ENCODE data around the gene PCDHA1. TPM values are rescaled to one million over a fixed set of nuclear protein-coding genes. Genes with fewer than 3 reads are reported as not detected.
A peak's percentile ranks its signal among the peaks of the same experiment; 100 is the strongest.

The PCDHA1 gene
- total and polyA plus RNA-seq, 9 of the 15 experiments (the other 6 are each of a cell fraction or from before 2014, with no cell fraction given), result not detected

- Histone ChIP-seq H3K4me1 (replicated peaks in 1 of 2; ENCODE audit: control insufficient read depth in 2 of 2, insufficient read depth in 2 of 2, low read length in 2 of 2) (peaks cover 0 to 15% of the 10 kb centered on the region in 2 experiments; a peak in 2 of 5 replicates), H3K27ac (ENCODE audit: extremely low read depth, low read depth, low read length) (no peak within 1 kb of the TSS), H3K4me2 (ENCODE audit: insufficient read depth, low read length) (peak within 1 kb of the TSS; percentile 8; the same call in 1 of the 2 replicates), H3K79me2 (ENCODE audit: control insufficient read depth, insufficient read depth, low read length) (no peaks in the 10 kb centered on the region), H3K4me3 (peak within 1 kb of the TSS; percentile 14; the same call in 1 of the 2 replicates), H3K9me3 (replicated peaks; ENCODE audit: control insufficient read depth, insufficient read depth, low read depth, low read length) (no peaks in the 10 kb centered on the region; the same call in 1 of the 2 replicates), H3K36me3 (ENCODE audit: control insufficient read depth, insufficient read depth, low read length) (no peaks in the 10 kb centered on the region), H3K9me1 (ENCODE audit: control insufficient read depth, insufficient read depth, low read length) (no peaks in the 10 kb centered on the region), H3K9ac (ENCODE audit: insufficient read depth in 1 of 2, low read depth in 2 of 2, low read length in 2 of 2) (no peak within 1 kb of the TSS), H4K20me1 (replicated peaks; ENCODE audit: control insufficient read depth, insufficient read depth, low read length) (no peaks in the 10 kb centered on the region), H2AFZ (ENCODE audit: low read depth, low read length) (no peak within 1 kb of the TSS; the same call in 1 of the 2 replicates), H3K27me3 (ENCODE audit: control insufficient read depth in 2 of 2, insufficient read depth in 2 of 2, low read length in 2 of 2) (no peaks in the 10 kb centered on the region)
- DNase-seq (ENCODE audit: extremely low read depth in 1 of 4, low spot score in 3 of 4) (peak in 2 of 4 experiments; percentile 31 to 61), ATAC-seq (peak; percentile 63), FAIRE-seq (no peak)
- no TSS peak for BruUV-seq (replicated peaks)
- 7% methylated on average over 36 of the region's 39 CpGs for WGBS (ENCODE audit: insufficient coverage, low coverage, missing lambda C conversion rate)
- ChIA-PET CTCF (ENCODE audit: low intra/inter-chr PET ratio) (no interaction called here), POLR2A (interaction anchor here (0.7 kb wide), 1 partner anchor 420 kb away, joined by 4 read pairs; no protein-coding TSS in a partner anchor)
- intact Hi-C loops (cut with micrococcal nuclease) (no loop called here), in situ Hi-C loops (cut with MboI) (no loop called here)
- TF ChIP-seq ZBTB12 (CRISPR knock-in tag; IDR thresholded peaks at IDR 0.05), result no peak
- TF ChIP-seq ETV5 (CRISPR knock-in tag; IDR thresholded peaks at IDR 0.05; ENCODE audit: low read depth), result no peak
- no peak for TF ChIP-seq TEAD2 (tag; IDR thresholded peaks at IDR 0.05)
- no peak for TF ChIP-seq MEIS2 (IDR thresholded peaks at IDR 0.05; ENCODE audit: partially characterized antibody)
- peak; percentile 44 to 69 (median 62) for TF ChIP-seq CTCF (IDR thresholded peaks at IDR 0.05 in 2 of 3, conservative IDR thresholded peaks at IDR 0.05 in 1 of 3; ENCODE audit: insufficient read depth in 2 of 3, low read depth in 1 of 3, low read length in 3 of 3)
- no peak for TF ChIP-seq ZNF224 (CRISPR knock-in tag; IDR thresholded peaks at IDR 0.05)
- TF ChIP-seq CBX5 (IDR thresholded peaks at IDR 0.05; ENCODE audit: borderline replicate concordance, low read depth), result no peak
- no peak for TF ChIP-seq ZNF707 (CRISPR knock-in tag; conservative IDR thresholded peaks at IDR 0.05)
- peak; percentile 15; the same call in 1 of the 2 replicates for TF ChIP-seq CEBPB (tag; IDR thresholded peaks at IDR 0.05)
- no peak for TF ChIP-seq L3MBTL2 (IDR thresholded peaks at IDR 0.05)
- no peak for TF ChIP-seq SREBF1 (IDR thresholded peaks at IDR 0.05; ENCODE audit: borderline replicate concordance, low read depth, low read length)
- no peak for TF ChIP-seq ZFP1 (CRISPR knock-in tag; IDR thresholded peaks at IDR 0.05)
- TF ChIP-seq HMGN3 (IDR thresholded peaks at IDR 0.05; ENCODE audit: borderline replicate concordance, extremely low read depth, insufficient read length, low read depth, low read length), result no peak
- no peak for TF ChIP-seq ZNF76 (CRISPR knock-in tag; IDR thresholded peaks at IDR 0.05; ENCODE audit: borderline replicate concordance)
- no peak for TF ChIP-seq E2F6 (IDR thresholded peaks at IDR 0.05; ENCODE audit: borderline replicate concordance in 1 of 2, extremely low read depth in 1 of 2, insufficient read depth in 1 of 2, insufficient read length in 1 of 2, low read depth in 1 of 2, low read length in 1 of 2, poor library complexity in 1 of 2, severe bottlenecking in 1 of 2)
- TF ChIP-seq ZC3H8 (IDR thresholded peaks at IDR 0.05), result no peak
Observed at GRCh38 chr5:140821375-140822280, 35.7 kb downstream of the PCDHA1 start, which contains the start of gene PCDHA5. Gene PCDHA5, plus strand, starts transcription at chr5:140821613.

Data from K562 (cell line).